DND-41 (cell line): Measurements from ENCODE around the gene GNB2.

Source experiments
- CTCF ChIP-seq: IDR thresholded peaks from 2 replicates; pipeline ENCODE4 v1.5.1; 2012; ENCODE audit warnings: borderline replicate concordance, low read length, moderate library complexity, mild to moderate bottlenecking; ENCODE audit not compliant: poor library complexity, severe bottlenecking; ENCODE audit errors: extremely low read depth
- EZH2 ChIP-seq: IDR thresholded peaks from 3 replicates; pipeline ENCODE4 v1.6.1; 2012; ENCODE audit warnings: borderline replicate concordance, low read depth, mild to moderate bottlenecking, moderate library complexity, low read length, inconsistent platforms; ENCODE audit not compliant: severe bottlenecking

DNA sequence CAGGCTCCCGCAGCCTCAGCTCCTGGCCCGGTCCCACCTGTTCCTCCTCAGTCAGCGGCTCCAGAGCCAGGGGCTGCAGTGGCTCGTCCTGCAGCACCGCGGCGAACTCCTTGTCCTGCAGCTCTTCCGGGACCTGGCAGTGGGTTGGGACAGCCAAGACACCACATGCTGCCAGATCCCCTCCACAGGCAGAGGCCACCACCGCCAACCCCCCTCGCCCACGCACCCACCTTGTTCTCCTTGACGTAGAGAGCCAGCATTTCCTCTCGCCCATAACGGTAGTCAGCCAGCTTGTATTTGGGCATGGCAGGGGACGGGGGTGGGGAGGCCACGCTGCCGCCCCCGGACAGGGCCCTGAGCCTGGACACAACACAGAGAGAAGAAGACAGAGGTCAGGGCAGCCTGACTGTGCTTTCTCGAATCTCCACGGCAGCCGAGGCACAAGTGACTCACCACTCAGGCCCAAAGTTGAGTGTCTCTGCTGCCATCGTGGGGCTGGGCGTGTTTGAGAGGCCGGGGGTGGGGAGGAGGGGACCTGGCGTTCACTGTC is 14.3 kb downstream of the GNB2 start:
- TF ChIP-seq CTCF (no peak), EZH2 (no peak)
